CD14-positive monocyte (primary cell): ENCODE results near the gene BEGAIN. TPM values are rescaled to one million over a fixed set of nuclear protein-coding genes. Genes with fewer than 3 reads are reported as not detected.

Source experiments
- DNase-seq, 3 donors: peaks; one replicate each; pipeline ENCODE4 v3.0.0-alpha.2; 2011 to 2022
- H2AFZ ChIP-seq: 2 replicates; pipeline ENCODE4 v1.6.0; 2012; ENCODE audit warnings: mild to moderate bottlenecking, low read depth, low read length, inconsistent platforms; ENCODE audit not compliant: insufficient read depth, poor library complexity, severe bottlenecking
- H3K27ac ChIP-seq, 2 donors: 1 replicate in 1 of 2; 2 replicates in 1 of 2; pipeline ENCODE4 v1.5.1; 2012 to 2013; ENCODE audit warnings: low read length in 2 of 2, control low read depth in 1 of 2, inconsistent platforms in 1 of 2, low read depth in 1 of 2, mild to moderate bottlenecking in 1 of 2
- H3K27me3 ChIP-seq, 2 donors: one replicate each; pipeline versions ENCODE4 v1.6.0 to v1.6.1; 2011 to 2013; ENCODE audit warnings: low read length in 2 of 2; ENCODE audit not compliant: control insufficient read depth in 2 of 2, insufficient read depth in 2 of 2
- H3K36me3 ChIP-seq, 2 donors: replicated peaks in 1 of 2; 1 replicate in 1 of 2; 2 replicates in 1 of 2; pipeline versions ENCODE4 v1.5.1 to v1.6.1; 2012 to 2013; ENCODE audit warnings: low read length in 2 of 2, control low read depth in 1 of 2, inconsistent platforms in 1 of 2, mild to moderate bottlenecking in 1 of 2; ENCODE audit not compliant: insufficient read depth in 2 of 2, control insufficient read depth in 1 of 2
- H3K4me1 ChIP-seq, 2 donors: 1 replicate in 1 of 2; 2 replicates in 1 of 2; pipeline versions ENCODE4 v1.5.1 to v1.6.1; 2012 to 2013; ENCODE audit warnings: low read length in 2 of 2, control low read depth in 1 of 2, inconsistent platforms in 1 of 2, mild to moderate bottlenecking in 1 of 2, moderate library complexity in 1 of 2; ENCODE audit not compliant: insufficient read depth in 2 of 2, control insufficient read depth in 1 of 2
- H3K4me2 ChIP-seq: replicated peaks from 2 replicates; pipeline ENCODE3; 2012; ENCODE audit warnings: low read length, moderate library complexity, mild to moderate bottlenecking; ENCODE audit not compliant: poor library complexity, severe bottlenecking; ENCODE audit errors: extremely low read depth
- H3K4me3 ChIP-seq, 3 experiments: fragments of 200-600 bp in 1 of 3; sonication (generic) in 1 of 3; replicated peaks in 1 of 3; 1 replicate in 2 of 3; 2 replicates in 1 of 3; pipeline ENCODE4 v1.5.1; 2011 to 2013; ENCODE audit warnings: low read length in 3 of 3, mild to moderate bottlenecking in 3 of 3, control low read depth in 2 of 3, low read depth in 2 of 3, inconsistent platforms in 1 of 3, moderate library complexity in 1 of 3
- H3K79me2 ChIP-seq: 2 replicates; pipeline ENCODE4 v1.6.0; 2012; ENCODE audit warnings: mild to moderate bottlenecking, control low read depth, inconsistent platforms, low read length, moderate library complexity; ENCODE audit not compliant: insufficient read depth
- H3K9ac ChIP-seq: 2 replicates; pipeline ENCODE4 v1.6.0; 2017; ENCODE audit warnings: low read length, mild to moderate bottlenecking; ENCODE audit not compliant: insufficient read depth, poor library complexity, severe bottlenecking
- H3K9me3 ChIP-seq, 2 donors: replicated peaks in 1 of 2; 1 replicate in 1 of 2; 2 replicates in 1 of 2; pipeline versions ENCODE4 v1.5.1 to v1.6.1; 2012 to 2013; ENCODE audit warnings: low read length in 2 of 2, control low read depth in 1 of 2; ENCODE audit not compliant: control insufficient read depth in 1 of 2, insufficient read depth in 1 of 2
- H4K20me1 ChIP-seq: 2 replicates; pipeline ENCODE4 v1.6.0; 2012; ENCODE audit warnings: mild to moderate bottlenecking, low read length, control low read depth, moderate library complexity; ENCODE audit not compliant: insufficient read depth
- H3K27ac Mint-ChIP-seq, 7 donors: one replicate each; pipeline ENCODE4 v1.8.0; 2020; ENCODE audit warnings: mild to moderate bottlenecking in 7 of 7, mixed read lengths in 7 of 7, moderate library complexity in 6 of 7, inconsistent platforms in 2 of 7
- H3K27me3 Mint-ChIP-seq, 3 donors: one replicate each; pipeline ENCODE4 v1.8.0; 2021 to 2022; ENCODE audit warnings: low read depth in 3 of 3, mild to moderate bottlenecking in 3 of 3, mixed read lengths in 3 of 3, moderate library complexity in 3 of 3, inconsistent platforms in 1 of 3
- H3K36me3 Mint-ChIP-seq, 2 donors: one replicate each; pipeline ENCODE4 v1.8.0; 2020; ENCODE audit warnings: mixed read lengths in 2 of 2, inconsistent platforms in 1 of 2, mild to moderate bottlenecking in 1 of 2
- H3K4me1 Mint-ChIP-seq: one replicate; pipeline ENCODE4 v1.8.0; 2020; ENCODE audit warnings: mild to moderate bottlenecking, mixed read lengths
- H3K4me3 Mint-ChIP-seq, 2 donors: one replicate each; pipeline ENCODE4 v1.8.0; 2020; ENCODE audit warnings: mild to moderate bottlenecking in 2 of 2, mixed read lengths in 2 of 2, moderate library complexity in 1 of 2
- H3K9me3 Mint-ChIP-seq, 7 donors: one replicate each; pipeline ENCODE4 v1.8.0; 2020 to 2022; ENCODE audit warnings: mixed read lengths in 7 of 7, mild to moderate bottlenecking in 6 of 7, moderate library complexity in 6 of 7, inconsistent platforms in 2 of 7
- WGBS: methylation state at CpG from one replicate; pipeline ENCODE4 v1.1.5; 2013; ENCODE audit warnings: missing lambda C conversion rate; ENCODE audit not compliant: insufficient coverage; 5-methylcytosine and 5-hydroxymethylcytosine counted together
- intact Hi-C, 2 donors: fragments of 100-400 bp; cut with micrococcal nuclease; formaldehyde crosslinking; loops; one replicate each; pipeline versions ENCODE4 v1.15.0 to v1.15.1; 2023
- polyA plus RNA-seq, 3 donors: library from polyadenylated mRNA; depleted of rRNA in 1 of 3; unstranded in 2 of 3; stranded (reverse) in 1 of 3; fragments of 300-500 nt in 2 of 3; fragments of >200 nt in 1 of 3; fragmentation: Illumina TruSeq in 2 of 3; gene quantifications; 1 replicate in 2 of 3; 2 replicates in 1 of 3; pipeline ENCODE4 v1.2.3, GENCODE V29; 2012 to 2021
- TF ChIP-seq, protein P1 (sequence below): fragments of 200-600 bp; IDR thresholded peaks from one replicate; pipeline ENCODE4 v1.8.0; 2022; ENCODE audit warnings: antibody characterized with exemption, mild to moderate bottlenecking

BEGAIN gene
- polyA plus RNA-seq, 3 donors: 0.25 to 0.45 TPM; not detected in 1

DNA sequence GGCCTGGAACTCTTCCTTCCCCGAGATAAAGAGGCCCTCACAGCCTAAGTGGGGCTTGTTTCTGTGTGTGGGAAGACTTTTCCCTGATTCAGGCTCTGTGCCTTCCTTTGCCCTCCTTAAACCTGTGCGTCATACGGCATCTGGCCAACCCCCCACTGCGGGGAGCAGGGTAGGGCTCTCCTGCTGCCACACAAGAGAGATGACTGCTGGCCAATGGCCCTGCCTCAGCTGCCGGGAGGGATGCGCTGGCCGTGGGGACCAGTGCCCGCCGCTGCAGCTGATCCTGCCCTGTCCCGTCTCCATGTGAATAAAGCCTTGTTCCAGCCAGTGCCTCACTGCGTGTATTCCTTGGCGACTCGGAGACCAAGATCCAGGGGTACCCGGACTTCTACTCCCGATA is 42.5 kb upstream of the BEGAIN start:
- Histone ChIP-seq H3K9me3 (peaks cover 0 to 4% of the 10 kb centered on the region in 2 donors), H2AFZ (no peak overlapping the region), H3K36me3 (no peaks in the 10 kb centered on the region), H3K4me1 (no peaks in the 10 kb centered on the region), H4K20me1 (no peaks in the 10 kb centered on the region), H3K9ac (no peak overlapping the region), H3K27me3 (peaks cover 0 to 6% of the 10 kb centered on the region in 2 donors), H3K79me2 (no peaks in the 10 kb centered on the region), H3K4me3 (no peak overlapping the region), H3K27ac (no peak overlapping the region), H3K4me2 (no peak overlapping the region)
- WGBS: 95% methylated on average over 11 of the region's 15 CpGs
- Mint-ChIP-seq H3K4me3 (no peak overlapping the region), H3K36me3 (no peaks in the 10 kb centered on the region), H3K4me1 (no peaks in the 10 kb centered on the region), H3K27ac (no peak overlapping the region), H3K9me3 (peaks cover 0 to 8% (median 3%) of the 10 kb centered on the region in 7 donors), H3K27me3 (peaks cover 5 to 20% (median 12%) of the 10 kb centered on the region in 3 donors)
- intact Hi-C loops: loop anchor here in 1 of 2 donors (10.0 kb wide), 1 partner anchor 365 kb away; no protein-coding TSS in a partner anchor
- TF ChIP-seq, protein P1, sequence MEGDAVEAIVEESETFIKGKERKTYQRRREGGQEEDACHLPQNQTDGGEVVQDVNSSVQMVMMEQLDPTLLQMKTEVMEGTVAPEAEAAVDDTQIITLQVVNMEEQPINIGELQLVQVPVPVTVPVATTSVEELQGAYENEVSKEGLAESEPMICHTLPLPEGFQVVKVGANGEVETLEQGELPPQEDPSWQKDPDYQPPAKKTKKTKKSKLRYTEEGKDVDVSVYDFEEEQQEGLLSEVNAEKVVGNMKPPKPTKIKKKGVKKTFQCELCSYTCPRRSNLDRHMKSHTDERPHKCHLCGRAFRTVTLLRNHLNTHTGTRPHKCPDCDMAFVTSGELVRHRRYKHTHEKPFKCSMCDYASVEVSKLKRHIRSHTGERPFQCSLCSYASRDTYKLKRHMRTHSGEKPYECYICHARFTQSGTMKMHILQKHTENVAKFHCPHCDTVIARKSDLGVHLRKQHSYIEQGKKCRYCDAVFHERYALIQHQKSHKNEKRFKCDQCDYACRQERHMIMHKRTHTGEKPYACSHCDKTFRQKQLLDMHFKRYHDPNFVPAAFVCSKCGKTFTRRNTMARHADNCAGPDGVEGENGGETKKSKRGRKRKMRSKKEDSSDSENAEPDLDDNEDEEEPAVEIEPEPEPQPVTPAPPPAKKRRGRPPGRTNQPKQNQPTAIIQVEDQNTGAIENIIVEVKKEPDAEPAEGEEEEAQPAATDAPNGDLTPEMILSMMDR: no peak
- DNase-seq: no peak

DNA sequence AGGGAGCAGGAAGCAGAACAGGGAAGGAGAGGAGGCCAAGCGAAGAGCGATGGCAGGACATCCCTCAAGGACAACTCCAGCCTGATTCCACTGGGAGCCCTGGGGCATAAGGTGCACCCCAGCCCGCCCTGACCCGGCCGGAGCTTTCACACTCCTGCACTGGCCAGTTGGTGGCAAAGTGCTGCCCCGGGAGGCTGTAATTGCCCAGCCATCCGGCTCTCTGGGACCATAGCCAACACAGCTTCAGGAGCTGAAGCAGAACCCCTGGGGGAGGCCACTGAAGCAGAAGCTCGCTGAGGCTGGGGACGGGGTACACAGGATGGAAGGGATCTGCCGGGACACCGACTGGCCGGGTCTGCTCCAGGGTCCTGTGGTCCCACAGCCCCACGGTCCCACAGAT is 41.9 kb upstream of the BEGAIN start:
- TF ChIP-seq, protein P1: no peak
- peaks cover 0 to 6% of the 10 kb centered on the region in 2 donors for H3K27me3 ChIP-seq
- H3K9me3 ChIP-seq: peaks cover 0 to 4% of the 10 kb centered on the region in 2 donors
- Mint-ChIP-seq H3K4me3 (no peak overlapping the region), H3K27ac (no peak overlapping the region), H3K36me3 (no peaks in the 10 kb centered on the region), H3K9me3 (peaks cover 0 to 10% (median 3%) of the 10 kb centered on the region in 7 donors), H3K27me3 (peaks cover 9 to 19% (median 12%) of the 10 kb centered on the region in 3 donors), H3K4me1 (no peaks in the 10 kb centered on the region)
- no peaks in the 10 kb centered on the region for H3K79me2 ChIP-seq
- no peak overlapping the region for H2AFZ ChIP-seq
- H4K20me1 ChIP-seq: no peaks in the 10 kb centered on the region
- H3K36me3 ChIP-seq: no peaks in the 10 kb centered on the region
- H3K4me2 ChIP-seq: no peak overlapping the region
- no peak overlapping the region for H3K27ac ChIP-seq
- WGBS: 95% methylated on average over 13 of the region's 13 CpGs
- H3K9ac ChIP-seq: no peak overlapping the region
- intact Hi-C loops: loop anchor here in 1 of 2 donors (10.0 kb wide), 1 partner anchor 364 kb away; no protein-coding TSS in a partner anchor
- H3K4me1 ChIP-seq: no peaks in the 10 kb centered on the region
- no peak for DNase-seq
- H3K4me3 ChIP-seq: no peak overlapping the region
